HL-60 (cell line): ENCODE results near the gene TGFBR3.

Experiments
- DNase-seq, 2 experiments: peaks; one replicate each; pipeline ENCODE4 v3.0.0-alpha.2; 2010 to 2020; ENCODE audit warnings: low read depth in 1 of 2, low spot score in 1 of 2
- H3K27ac ChIP-seq: fragments of 250-450 bp; sonication (Bioruptor Pico); replicated peaks from 2 replicates; pipeline ENCODE4 v1.5.1; 2020; ENCODE audit warnings: mild to moderate bottlenecking, moderate library complexity
- H3K27me3 ChIP-seq: fragments of 250-450 bp; sonication (Bioruptor Pico); 2 replicates; pipeline ENCODE4 v1.5.1; 2021; ENCODE audit warnings: mild to moderate bottlenecking, moderate library complexity; ENCODE audit not compliant: insufficient read depth, poor library complexity, severe bottlenecking
- H3K4me3 ChIP-seq: replicated peaks from 2 replicates; pipeline ENCODE4 v1.5.1; 2011; ENCODE audit warnings: mild to moderate bottlenecking, control low read depth, low read length; ENCODE audit not compliant: insufficient read depth
- CTCF ChIP-seq: IDR thresholded peaks from one replicate; pipeline ENCODE4 v1.5.1; 2011; ENCODE audit warnings: low read length, control low read depth, inconsistent platforms; ENCODE audit not compliant: insufficient read depth
- GABPA ChIP-seq: IDR thresholded peaks from 2 replicates; pipeline ENCODE4 v1.6.1; 2012; ENCODE audit warnings: low read depth
- POLR2AphosphoS5 ChIP-seq: IDR thresholded peaks from 2 replicates; pipeline ENCODE4 v1.6.1; 2012; ENCODE audit warnings: low read depth
- REST ChIP-seq: IDR thresholded peaks from 2 replicates; pipeline ENCODE4 v1.6.1; 2012; ENCODE audit warnings: low read depth; ENCODE audit not compliant: insufficient replicate concordance
- SPI1 ChIP-seq: IDR thresholded peaks from 2 replicates; pipeline ENCODE4 v1.6.1; 2012; ENCODE audit warnings: low read depth, mild to moderate bottlenecking, borderline replicate concordance

The TGFBR3 gene

DNA sequence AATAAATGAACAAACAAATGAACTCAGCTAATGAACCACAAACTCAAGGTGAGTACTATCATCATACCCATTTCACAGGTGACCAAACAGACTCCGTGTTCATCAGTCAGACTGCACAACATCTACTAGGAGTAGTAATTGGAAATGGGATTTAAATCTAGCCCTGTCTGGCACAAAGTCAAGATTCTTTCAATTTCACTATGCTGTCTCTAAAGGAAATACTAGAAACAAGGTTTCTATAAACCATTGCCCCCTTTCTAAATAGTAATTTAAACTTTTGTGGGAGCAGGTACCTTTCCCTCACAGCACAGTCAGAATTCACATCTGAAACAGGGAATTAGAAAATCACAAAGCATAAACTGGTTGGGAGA is 160.3 kb downstream of the TGFBR3 start:
- TF ChIP-seq GABPA (no peak), POLR2AphosphoS5 (no peak), REST (no peak), SPI1 (no peak), CTCF (no peak)
- Histone ChIP-seq H3K4me3 (no peak overlapping the region), H3K27ac (no peak overlapping the region), H3K27me3 (no peaks in the 10 kb centered on the region)
- no peak for DNase-seq

DNA sequence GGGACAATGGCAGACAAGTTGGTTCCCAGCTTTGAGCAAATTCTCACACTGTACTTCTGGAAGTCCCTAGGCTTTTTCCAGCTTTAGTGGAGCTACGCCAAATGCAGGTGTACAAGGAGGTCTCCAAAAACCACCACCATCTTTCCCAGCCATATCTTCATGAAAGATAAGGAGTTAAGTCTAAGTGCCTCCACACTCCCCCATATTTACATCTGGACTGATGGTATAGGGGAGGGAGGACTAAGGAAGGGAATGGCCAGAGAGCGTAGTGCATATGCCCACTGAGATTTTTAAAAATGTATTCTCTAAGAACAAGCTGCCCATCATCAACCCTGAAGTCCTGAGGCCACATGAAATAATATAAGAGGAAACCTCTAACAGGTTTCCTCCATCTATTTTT is 161.3 kb downstream of the TGFBR3 start:
- no peak for DNase-seq
- no peak overlapping the region for H3K27ac ChIP-seq
- H3K4me3 ChIP-seq = no peak overlapping the region
- H3K27me3 ChIP-seq = no peaks in the 10 kb centered on the region
- TF ChIP-seq GABPA (no peak), REST (no peak), CTCF (no peak), POLR2AphosphoS5 (no peak), SPI1 (no peak)

DNA sequence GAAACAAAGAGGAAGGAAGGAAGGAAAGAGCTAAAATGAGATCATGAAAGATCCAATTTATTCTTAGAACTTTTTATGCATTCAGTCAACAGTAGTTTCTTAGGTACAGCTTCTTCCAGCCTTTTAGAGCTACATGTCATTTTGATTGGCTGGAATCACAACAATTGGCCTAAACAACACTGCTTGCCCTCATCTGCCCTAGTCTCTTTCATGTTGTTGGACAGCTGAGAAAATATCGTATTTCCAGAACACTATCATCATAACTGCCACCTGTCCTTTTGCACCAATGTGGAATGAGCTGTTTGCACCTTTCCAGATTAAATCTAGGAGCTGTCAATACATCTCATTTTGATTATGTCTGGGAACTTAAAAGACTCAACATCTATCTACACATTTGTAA is 161.7 kb downstream of the TGFBR3 start:
- TF ChIP-seq CTCF = no peak
- TF ChIP-seq SPI1 = no peak
- no peak for TF ChIP-seq REST
- TF ChIP-seq POLR2AphosphoS5 = no peak
- TF ChIP-seq GABPA = no peak
- Histone ChIP-seq H3K27me3 (no peaks in the 10 kb centered on the region), H3K27ac (no peak overlapping the region), H3K4me3 (no peak overlapping the region)
- no peak for DNase-seq
